ENCODE measurements around the gene OAF.

DNA sequence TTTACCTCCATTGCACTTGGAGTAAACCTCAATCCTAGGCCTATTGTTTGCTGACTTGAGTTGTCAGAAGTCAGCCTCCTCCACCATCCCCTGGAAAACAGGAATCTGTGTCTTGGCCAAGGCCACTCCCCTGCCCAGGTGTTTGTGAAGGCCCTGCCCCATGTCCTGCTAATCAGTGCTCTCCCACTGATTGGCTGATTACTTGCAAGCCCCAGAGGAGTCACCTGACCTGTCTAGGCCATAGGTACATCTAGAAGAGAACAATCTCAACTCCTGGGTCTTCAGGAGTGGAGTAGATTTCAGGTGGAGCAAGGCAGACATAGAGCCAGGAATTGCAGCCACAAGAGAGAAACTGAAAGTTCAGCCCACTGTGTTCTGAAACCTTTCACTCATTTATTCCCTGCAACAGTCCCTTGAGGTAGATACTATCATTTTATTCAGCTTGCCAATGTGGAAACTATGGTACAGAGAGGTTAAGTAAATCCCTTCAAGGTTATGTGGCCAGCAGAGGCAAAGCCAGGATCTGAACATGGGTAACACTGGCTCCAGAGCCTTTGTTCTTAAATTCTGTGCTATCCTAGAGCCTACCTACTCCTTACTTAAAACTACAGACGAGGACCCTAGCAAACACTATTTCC lies 10.4 kb downstream of the OAF start:
- no peak for TF ChIP-seq CTCF (IDR thresholded peaks at IDR 0.05; ENCODE audit: low read depth, low read length, poor library complexity, severe bottlenecking)
- no peak for TF ChIP-seq EZH2phosphoT487 (IDR thresholded peaks at IDR 0.05; ENCODE audit: borderline replicate concordance, low read length)

Data from DOHH2 (cell line).